ENCODE measurements around the gene GRID1.

Gene GRID1

GRCh38 chr10:86128360-86128759 is 238.2 kb downstream of the GRID1 start:
- TF ChIP-seq CTCF (IDR thresholded peaks at IDR 0.05; ENCODE audit: insufficient read depth, missing control alignments): no peak
- FAIRE-seq (no peak), DNase-seq (ENCODE audit: insufficient read length, low spot score) (no peak)

GRCh38 chr10:86127274-86127819 is 239.2 kb downstream of the GRID1 start:
- DNase-seq (ENCODE audit: insufficient read length, low spot score) (no peak), FAIRE-seq (no peak)
- TF ChIP-seq CTCF (IDR thresholded peaks at IDR 0.05; ENCODE audit: insufficient read depth, missing control alignments): no peak

GRCh38 chr10:86124734-86125133 is 241.9 kb downstream of the GRID1 start:
- TF ChIP-seq CTCF (IDR thresholded peaks at IDR 0.05; ENCODE audit: insufficient read depth, missing control alignments): no peak
- DNase-seq (ENCODE audit: insufficient read length, low spot score) (no peak), FAIRE-seq (no peak)

GRCh38 chr10:86123715-86124114 is 242.9 kb downstream of the GRID1 start:
- FAIRE-seq: no peak
- DNase-seq (ENCODE audit: insufficient read length, low spot score): no peak
- no peak for TF ChIP-seq CTCF (IDR thresholded peaks at IDR 0.05; ENCODE audit: insufficient read depth, missing control alignments)

GRCh38 chr10:86123304-86123703 is 243.3 kb downstream of the GRID1 start:
- no peak for TF ChIP-seq CTCF (IDR thresholded peaks at IDR 0.05; ENCODE audit: insufficient read depth, missing control alignments)
- FAIRE-seq (no peak), DNase-seq (ENCODE audit: insufficient read length, low spot score) (no peak)

- TF ChIP-seq CTCF (IDR thresholded peaks at IDR 0.05; ENCODE audit: insufficient read depth, missing control alignments): no peak
- DNase-seq (ENCODE audit: insufficient read length, low spot score) (no peak), FAIRE-seq (no peak)
These were observed 243.9 kb downstream of the GRID1 start for GRCh38 chr10:86122646-86123045.

GRCh38 chr10:86121200-86121599 is 245.4 kb downstream of the GRID1 start:
- DNase-seq (ENCODE audit: insufficient read length, low spot score) (no peak), FAIRE-seq (no peak)
- TF ChIP-seq CTCF (IDR thresholded peaks at IDR 0.05; ENCODE audit: insufficient read depth, missing control alignments): no peak
